ENCODE results near the gene PAX3.

Gene PAX3

DNA sequence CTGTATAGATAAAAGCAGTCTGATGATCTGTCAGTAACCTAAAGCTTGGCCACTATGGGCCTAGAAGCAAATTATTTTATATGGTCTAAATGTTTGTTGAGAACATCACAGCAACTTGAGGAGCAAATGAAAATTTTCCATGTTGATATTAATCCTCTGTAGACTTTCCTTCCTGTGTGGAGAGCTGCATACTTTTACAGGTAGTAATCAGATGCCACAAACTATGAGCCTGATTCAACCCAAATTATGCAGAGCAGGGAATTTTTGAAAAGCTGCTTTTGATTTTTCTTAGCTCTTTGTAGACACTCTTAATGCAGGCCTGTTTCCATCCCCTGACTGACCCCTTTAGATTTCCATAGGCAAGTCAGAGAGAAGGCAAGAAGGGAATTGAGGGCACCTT is 17.3 kb downstream of the PAX3 start:
- in situ Hi-C loops (cut with HindIII; ENCODE audit: low sequenced_read_pairs), result no loop called here

- in situ Hi-C loops (cut with HindIII; ENCODE audit: low sequenced_read_pairs), result no loop called here
Measured at GRCh38 chr2:222280795-222281194, 18.0 kb downstream of the PAX3 start.

- in situ Hi-C loops (cut with HindIII; ENCODE audit: low sequenced_read_pairs), result no loop called here
Measured at GRCh38 chr2:222272446-222273015, 26.3 kb downstream of the PAX3 start.

DNA sequence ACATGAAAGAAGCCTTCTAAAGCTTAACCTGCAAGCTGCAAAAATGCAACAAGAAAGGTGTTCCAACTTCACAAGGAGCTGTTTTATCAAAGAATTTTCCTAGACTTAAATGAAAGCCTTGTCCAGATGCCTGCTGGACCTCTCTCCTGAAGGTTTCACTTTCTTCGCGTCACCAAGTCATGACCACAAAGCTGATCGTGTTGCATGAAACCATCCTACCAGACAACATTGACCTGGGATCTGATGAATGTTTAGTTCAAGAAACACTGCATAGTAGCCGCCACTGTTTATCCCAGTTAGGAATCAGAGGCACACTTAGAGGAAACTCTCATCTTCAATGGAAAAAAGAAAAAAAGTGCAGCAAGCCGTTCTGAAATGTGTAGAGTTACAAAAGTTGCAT is 26.9 kb downstream of the PAX3 start:
- in situ Hi-C loops (cut with HindIII; ENCODE audit: low sequenced_read_pairs), result no loop called here

DNA sequence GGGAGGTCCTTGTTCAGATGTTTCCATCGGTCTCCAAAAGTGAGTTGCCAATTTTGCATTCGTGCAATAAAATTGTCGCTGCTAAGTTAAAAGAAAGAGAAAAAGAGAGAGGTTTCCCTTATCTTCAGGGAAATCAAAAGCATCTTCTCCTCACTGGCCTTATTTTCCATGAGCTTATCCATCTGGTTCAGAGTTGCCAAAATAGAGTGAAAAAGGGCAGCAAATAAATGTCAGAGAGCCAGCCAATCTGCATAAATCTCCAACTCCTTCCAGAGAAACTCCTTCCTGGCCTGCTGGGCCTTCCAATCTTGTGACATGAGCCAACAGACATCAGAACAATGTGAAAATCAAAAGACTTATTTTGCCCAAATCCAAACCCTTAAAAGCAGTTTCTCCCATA is 28.4 kb downstream of the PAX3 start:
- in situ Hi-C loops (cut with HindIII; ENCODE audit: low sequenced_read_pairs), result no loop called here

DNA sequence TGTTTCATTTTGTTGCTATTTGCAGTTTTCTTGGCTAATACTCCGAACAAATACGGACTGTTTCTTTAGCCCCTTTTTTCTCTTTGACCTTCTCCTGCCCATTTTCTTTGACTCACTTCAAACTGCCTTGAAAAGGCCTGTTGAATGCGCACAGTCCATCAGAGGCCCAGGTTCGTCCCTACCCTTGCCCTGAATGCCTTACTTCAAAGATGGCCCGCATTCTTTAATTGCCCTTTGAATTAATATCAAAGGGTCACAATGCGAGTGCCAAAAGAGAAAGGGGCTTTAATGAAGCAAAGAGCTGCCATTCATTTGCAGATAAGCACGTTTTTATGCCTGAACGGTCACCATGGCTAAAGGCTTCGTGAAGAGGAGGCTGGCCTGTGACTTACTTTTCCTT is 29.7 kb downstream of the PAX3 start:
- in situ Hi-C loops (cut with HindIII; ENCODE audit: low sequenced_read_pairs), result no loop called here

GRCh38 chr2:222268311-222268990 is 30.3 kb downstream of the PAX3 start:
- in situ Hi-C loops (cut with HindIII; ENCODE audit: low sequenced_read_pairs), result no loop called here

GRCh38 chr2:222264791-222265320 is 33.9 kb downstream of the PAX3 start:
- in situ Hi-C loops (cut with HindIII; ENCODE audit: low sequenced_read_pairs), result no loop called here

DNA sequence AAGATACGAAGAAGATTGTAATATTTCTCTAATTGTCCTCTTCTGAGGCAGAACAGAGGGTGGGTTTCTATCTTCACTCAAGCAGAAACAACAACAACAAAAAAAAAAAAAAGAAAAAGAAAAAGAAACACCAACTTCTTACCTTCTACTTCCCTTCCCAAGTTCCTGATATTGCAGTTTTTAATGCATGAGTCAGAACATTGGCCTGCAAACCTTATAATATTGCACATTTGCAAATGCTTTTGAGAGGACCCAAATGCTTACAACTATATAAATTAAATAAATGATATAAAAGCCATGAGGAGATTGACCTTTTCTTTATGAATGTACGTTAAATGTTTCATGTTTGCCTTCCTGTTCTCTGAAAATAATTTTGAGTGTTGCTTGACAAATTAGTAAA is 37.3 kb downstream of the PAX3 start:
- in situ Hi-C loops (cut with HindIII; ENCODE audit: low sequenced_read_pairs), result no loop called here

GRCh38 chr2:222257645-222258044 is 41.2 kb downstream of the PAX3 start:
- in situ Hi-C loops (cut with HindIII; ENCODE audit: low sequenced_read_pairs), result no loop called here

DNA sequence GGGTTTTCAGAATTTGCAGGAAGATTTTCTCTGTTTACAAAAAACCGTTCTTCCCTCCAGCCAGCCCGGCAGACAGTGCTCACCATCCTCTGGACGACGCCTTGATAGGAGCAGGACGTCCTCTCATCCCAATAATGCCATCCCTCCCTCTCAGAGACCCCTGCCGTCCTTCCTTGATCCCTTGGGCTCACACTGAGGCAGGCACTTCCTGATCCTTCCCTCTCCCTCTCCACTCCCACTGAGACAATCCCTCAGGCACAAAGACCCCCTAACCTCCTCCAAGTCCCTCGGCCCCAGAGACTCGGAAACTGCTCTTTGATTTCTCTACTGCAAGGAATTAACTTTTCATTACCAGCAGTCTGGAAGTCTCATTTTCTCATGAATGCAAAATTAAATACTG is 42.5 kb downstream of the PAX3 start:
- in situ Hi-C loops (cut with HindIII; ENCODE audit: low sequenced_read_pairs), result no loop called here

GRCh38 chr2:222255090-222255489 is 43.7 kb downstream of the PAX3 start:
- in situ Hi-C loops (cut with HindIII; ENCODE audit: low sequenced_read_pairs), result no loop called here

DNA sequence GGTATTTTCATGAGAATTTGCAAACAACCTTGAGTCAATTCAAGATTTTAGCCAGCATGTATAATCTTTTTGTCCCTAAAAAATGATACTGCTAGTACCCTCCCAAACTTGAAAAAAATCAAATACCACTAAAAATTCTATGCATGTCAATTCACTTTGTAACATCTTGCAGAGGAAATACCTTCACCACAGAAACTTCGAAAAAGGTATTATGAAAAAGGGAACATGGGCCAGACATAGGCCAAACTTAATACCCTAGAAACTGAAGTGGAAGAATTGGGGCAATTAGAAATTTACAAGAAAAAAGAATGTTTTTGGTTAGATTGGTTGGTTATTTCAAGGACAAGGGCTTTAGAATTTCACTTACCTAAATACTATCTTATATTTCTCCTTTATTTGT is 48.5 kb downstream of the PAX3 start:
- in situ Hi-C loops (cut with HindIII; ENCODE audit: low sequenced_read_pairs), result no loop called here

DNA sequence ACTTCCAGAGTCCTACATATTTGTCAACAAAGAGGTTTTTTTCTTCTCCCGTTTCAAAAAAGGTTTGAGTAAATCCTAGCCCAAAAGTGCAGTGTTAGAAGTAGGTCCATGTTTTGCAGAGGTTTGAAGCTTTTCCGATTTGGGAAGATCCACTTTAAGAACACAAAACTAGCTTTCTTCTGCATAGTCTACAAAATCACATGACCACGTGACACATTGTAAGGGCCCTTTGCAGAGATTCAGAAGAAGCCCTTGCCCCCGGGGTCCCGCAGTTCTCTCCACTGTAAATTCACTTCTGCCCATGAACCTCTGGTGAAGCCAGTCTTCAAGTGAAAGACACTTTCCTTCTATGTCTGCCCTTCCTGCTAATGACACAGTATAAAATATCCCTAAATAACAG is 49.4 kb downstream of the PAX3 start:
- in situ Hi-C loops (cut with HindIII; ENCODE audit: low sequenced_read_pairs), result no loop called here

DNA sequence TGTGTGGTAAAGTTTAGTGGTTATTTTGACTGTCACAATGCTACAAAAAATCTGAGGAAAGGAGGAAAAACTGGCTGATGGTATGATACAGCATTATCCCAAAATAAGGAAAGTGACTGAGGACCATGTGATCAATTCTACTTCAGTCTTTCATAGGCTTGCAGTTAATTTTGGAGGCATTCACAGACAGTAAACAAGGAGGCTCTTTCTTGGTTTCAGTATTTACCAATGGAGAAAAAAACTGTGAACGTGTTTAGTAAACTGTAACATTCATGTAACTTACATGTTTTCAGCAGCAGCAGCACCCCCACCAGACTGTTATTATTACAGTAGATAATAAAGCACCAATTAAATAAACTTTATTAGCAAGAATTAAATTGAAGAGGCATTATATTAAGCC is 50.0 kb downstream of the PAX3 start:
- in situ Hi-C loops (cut with HindIII; ENCODE audit: low sequenced_read_pairs), result no loop called here

DNA sequence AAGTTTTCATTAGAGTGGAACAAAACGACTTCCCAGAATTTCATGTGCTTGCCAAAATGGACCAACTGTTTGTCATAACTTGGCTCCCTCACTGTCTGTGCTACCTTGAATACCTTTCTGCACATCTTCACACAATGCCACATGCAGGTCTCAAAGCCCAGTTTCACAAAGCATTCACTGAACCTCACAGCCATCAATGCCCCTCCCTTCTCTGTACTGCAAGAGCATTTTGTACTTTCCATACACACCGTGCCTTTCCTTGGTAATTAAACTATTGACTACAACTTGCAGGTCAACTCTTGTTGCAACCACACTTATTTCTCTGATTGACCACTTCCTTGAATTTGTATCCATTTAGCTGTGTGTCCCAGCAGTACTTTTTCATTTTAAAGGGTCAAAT is 50.5 kb downstream of the PAX3 start:
- in situ Hi-C loops (cut with HindIII; ENCODE audit: low sequenced_read_pairs), result no loop called here

GRCh38 chr2:222242532-222242931 is 56.3 kb downstream of the PAX3 start:
- in situ Hi-C loops (cut with HindIII; ENCODE audit: low sequenced_read_pairs), result no loop called here

GRCh38 chr2:222241128-222241870 is 57.5 kb downstream of the PAX3 start:
- in situ Hi-C loops (cut with HindIII; ENCODE audit: low sequenced_read_pairs), result no loop called here

DNA sequence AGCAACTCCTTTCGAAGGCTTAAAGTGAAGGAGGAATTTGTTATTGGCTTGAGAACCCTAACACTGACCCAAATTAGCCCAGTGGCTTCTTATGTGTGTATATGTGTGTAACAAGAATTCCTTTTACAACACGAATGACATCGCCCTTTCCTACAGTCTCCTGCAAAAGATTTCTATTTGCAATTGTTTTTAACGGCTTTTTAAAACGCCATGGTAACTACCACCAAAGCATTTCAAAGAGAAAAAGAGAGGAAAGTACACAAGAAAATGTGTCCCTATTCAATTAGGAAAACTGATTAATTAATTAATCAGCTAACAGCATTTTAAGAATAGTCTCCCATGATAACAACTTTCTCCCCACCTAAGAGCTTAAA is 58.1 kb downstream of the PAX3 start:
- in situ Hi-C loops (cut with HindIII; ENCODE audit: low sequenced_read_pairs), result no loop called here

DNA sequence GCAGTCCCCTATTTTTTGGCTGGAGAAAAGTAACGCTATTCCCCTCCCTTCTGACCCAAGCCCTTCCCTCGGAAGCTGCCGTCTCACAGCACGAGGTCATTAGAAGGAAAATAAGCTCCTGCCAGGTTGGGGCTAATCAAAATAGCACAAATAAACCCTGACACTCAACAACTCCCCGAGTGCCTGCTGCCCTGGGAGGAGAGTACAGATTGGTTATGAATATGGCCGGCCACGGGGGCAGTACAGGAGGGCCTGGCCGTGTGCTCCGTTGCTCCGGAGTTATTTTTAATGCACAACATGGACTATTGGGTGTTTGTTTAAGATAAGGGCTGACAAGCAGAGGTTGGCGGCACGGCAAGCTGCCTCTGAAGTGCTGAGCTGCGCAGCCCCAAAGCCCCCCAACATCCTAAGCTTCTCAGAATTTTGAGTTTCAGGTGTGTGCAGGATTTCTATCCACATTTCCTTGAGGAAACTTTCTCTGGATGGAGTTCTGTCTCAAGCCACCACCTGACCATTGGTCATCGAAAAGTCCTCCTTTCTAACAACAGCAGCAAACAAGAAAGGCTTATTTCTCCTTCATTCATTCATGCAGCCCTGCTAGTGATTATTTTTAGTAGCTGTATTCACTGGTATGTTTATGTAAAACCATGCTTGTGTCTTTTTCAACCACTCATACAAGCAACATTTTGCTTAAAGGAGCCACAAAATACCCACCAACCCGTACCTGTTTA is 58.7 kb downstream of the PAX3 start:
- in situ Hi-C loops (cut with HindIII; ENCODE audit: low sequenced_read_pairs), result no loop called here

- in situ Hi-C loops (cut with HindIII; ENCODE audit: low sequenced_read_pairs), result no loop called here
Measured at GRCh38 chr2:222239091-222239490, 59.7 kb downstream of the PAX3 start.

DNA sequence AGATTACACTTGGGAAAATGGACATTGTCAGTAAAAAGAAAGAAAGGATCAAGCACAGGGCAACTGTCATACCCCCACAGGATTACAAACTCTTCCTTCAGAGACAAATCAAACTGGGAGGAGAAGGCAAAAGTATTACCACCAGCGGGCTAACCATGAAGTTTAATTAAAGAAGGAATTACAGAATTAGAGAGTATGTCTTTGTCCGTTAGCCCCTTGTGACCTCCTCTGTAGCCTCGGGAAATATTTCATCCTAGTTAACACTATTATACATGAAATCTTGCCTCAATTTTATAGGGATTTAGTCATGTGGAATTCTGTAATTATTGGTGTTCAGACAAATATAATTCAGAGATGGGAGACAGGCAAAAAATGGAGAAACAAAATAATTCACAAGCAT is 60.7 kb downstream of the PAX3 start:
- in situ Hi-C loops (cut with HindIII; ENCODE audit: low sequenced_read_pairs), result no loop called here
